Cardiac septum (tissue), 1 donor: ENCODE data around the gene TICRR. TPM values are rescaled to one million over a fixed set of nuclear protein-coding genes. Genes with fewer than 3 reads are reported as not detected.

Experiments used
- DNase-seq: peaks from one replicate; pipeline ENCODE4 v3.0.0-alpha.2; 2020; ENCODE audit warnings: low spot score
- intact Hi-C: fragments of 100-400 bp; cut with DNase I; formaldehyde crosslinking; loops from one replicate; pipeline ENCODE4 v1.14.0; 2022
- total RNA-seq: library from RNA; stranded (reverse); fragmentation: NEBNext Ultra II Directional; extraction: Animal tissue kit (Norgen Biotek cat#: 25700); gene quantifications from one replicate; pipeline ENCODE4 v1.2.1, GENCODE V29; 2021
- donor health status: DM: no; HTN: no; CAD: no.

Gene TICRR
- total RNA-seq, 1 donor from 2014 or later = 0.03 TPM

- DNase-seq = peak; percentile 66
- intact Hi-C loops = no loop called here
Observed at GRCh38 chr15:89666858-89667705, 91.8 kb downstream of the TICRR start.

GRCh38 chr15:89667706-89667960 lies 92.4 kb downstream of the TICRR start:
- no peak for DNase-seq
- intact Hi-C loops = no loop called here

DNA sequence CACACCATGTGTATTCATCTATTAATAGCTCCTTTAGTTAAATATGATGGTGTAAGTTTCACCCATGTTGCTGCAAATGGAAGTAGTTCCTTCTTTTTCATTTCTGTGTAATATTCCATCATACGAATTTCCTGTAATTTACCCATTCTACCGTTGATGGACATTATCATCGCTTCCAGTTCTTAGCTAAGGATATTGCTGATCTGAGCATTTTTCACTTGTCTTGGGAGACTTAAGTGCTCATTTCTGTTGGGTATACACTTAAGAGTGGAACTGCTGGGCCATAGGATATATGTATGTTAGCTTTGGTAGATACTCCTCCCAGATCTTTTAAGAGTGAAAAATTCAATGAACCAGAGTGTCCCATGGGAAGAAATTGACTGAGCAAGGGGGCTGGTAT lies 92.9 kb downstream of the TICRR start:
- no peak for DNase-seq
- intact Hi-C loops = no loop called here

DNA sequence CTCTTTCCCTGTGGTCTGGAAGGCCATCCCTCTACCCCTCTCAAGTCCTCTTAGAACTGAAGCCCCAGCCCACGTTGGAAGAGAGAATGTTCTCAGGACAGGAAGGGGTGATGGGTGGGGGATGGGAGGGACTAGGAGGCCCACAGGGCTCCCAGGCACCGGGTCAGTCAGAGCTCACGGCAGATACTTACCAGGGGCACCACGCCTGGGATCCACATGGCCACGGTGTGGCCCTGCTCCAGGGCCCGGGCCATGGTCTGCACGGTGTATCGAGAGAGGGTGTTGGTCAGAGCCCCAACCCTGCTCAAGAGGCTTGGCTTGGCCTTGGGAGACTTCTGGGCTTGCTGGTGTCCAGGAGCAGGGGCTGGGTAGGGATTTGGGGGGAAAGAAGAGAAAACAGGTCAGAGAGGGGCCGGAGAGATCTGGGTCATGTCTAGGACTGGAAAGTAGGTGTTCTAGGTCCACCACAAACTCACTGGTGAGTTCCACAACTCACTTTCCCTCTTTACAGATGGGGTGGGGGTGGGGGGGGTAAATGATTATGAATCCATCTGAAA lies 94.1 kb downstream of the TICRR start:
- intact Hi-C loops = no loop called here
- peak; percentile 15 for DNase-seq

DNA sequence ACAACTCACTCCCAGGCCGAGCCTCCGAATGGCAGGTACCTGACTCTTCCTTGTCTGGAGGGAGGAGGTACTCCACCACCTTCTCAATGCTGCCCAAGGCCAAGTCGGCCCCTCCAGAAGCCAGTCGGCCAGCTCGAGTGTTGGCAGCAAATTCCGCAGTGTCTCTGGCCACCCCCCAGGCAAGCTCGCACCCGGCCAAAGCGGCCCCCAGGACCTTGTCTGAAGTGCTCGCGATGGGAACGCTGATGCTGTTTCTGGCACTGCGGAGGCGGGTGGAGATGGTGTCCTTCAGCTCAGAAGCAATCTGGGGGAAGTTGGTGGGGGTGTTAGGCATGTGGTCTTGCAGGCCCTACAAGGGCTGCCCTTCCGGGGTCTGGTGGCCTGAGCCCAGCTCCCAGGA lies 94.7 kb downstream of the TICRR start:
- intact Hi-C loops = no loop called here
- DNase-seq = peak; percentile 56

DNA sequence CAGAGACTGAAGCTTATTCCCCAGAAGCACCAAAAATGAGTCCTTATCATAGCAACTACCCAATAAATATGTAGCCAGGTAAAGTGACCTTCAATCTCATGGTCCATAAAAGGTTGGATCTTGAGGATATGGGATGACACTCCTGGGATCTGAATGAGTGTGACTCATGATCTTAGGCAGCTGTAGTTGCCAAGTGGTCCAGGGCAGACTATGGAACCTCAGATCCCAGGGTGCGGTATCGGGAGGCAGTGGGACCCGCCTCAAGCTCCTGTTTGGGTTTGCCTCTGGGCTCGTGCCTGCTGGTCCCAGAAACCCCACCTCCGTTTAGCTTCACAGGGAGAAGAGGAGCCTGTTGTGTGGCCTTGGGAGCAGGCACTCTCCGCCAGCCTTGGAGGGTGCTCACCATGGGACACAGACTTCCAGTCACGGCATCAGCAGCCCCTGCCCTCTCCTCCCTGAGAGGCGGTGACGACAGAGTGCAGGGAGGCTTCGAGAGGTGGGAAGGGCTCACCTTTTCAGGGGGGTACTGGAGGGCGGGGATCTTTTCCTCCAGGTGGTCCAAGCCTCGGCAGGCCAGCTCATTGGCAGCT lies 95.8 kb downstream of the TICRR start:
- DNase-seq = peak; percentile 62
- intact Hi-C loops = no loop called here

GRCh38 chr15:89671687-89672086 lies 96.4 kb downstream of the TICRR start:
- peak; percentile 61 for DNase-seq
- intact Hi-C loops = no loop called here

- peak; percentile 73 for DNase-seq
- intact Hi-C loops = no loop called here
Observed at GRCh38 chr15:89672221-89673164, 97.2 kb downstream of the TICRR start.

DNA sequence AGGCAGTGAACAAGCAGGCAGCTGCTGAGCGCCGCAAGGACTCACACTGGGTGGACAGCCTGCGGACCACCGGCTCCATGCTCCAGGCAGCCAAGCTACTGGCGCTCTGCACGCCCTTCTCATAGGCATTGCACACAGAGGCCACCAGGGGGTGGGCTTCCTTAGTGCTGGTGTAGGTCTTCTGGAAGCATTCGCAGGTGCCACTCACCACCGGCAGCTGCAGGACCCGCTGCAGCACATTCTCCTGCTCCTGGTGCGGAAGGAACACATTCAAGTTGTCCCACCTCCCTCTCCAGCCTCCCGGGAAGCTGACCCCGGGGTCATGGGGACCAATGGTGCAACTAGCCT lies 97.9 kb downstream of the TICRR start:
- peak; percentile 71 for DNase-seq
- intact Hi-C loops = no loop called here

DNA sequence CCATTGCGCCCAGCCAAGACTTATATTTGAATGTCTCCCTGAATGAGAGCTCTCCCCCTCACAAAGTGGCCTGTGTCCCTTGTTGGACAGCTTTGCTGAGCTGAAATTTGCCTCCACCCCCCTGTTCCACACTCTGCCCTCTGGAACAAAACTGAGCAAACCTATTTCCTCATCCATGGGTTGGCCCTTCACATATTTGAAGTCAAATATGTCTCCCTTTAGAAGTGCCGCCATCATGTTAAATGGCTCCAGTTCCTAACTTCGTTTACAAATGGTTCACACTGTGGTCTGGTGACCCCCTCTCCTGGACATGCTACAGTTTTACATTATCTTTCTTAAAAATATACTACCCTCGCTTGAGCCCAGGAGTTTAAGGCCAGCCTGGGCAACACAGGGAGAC lies 99.3 kb downstream of the TICRR start:
- DNase-seq = peak; percentile 22
- intact Hi-C loops = no loop called here

DNA sequence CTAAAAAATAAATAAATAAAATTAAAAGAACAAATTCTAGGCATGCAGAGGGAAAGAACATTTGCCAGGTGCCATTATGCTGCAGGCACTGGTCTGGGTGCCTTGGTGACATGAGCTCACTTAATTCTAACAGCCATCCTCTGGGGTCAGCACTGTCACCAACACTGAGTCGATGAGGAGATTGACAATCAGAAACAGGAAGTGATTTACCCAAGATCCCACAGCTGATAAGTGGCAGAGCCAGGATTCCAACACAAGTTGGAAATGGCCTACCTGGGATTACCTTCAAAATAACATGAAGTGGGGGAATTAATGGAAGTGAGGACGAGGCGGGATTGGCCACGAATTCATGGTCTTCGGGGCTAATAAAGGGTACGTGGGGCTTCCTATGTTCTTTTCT lies 100.3 kb downstream of the TICRR start:
- intact Hi-C loops = no loop called here
- DNase-seq = no peak

DNA sequence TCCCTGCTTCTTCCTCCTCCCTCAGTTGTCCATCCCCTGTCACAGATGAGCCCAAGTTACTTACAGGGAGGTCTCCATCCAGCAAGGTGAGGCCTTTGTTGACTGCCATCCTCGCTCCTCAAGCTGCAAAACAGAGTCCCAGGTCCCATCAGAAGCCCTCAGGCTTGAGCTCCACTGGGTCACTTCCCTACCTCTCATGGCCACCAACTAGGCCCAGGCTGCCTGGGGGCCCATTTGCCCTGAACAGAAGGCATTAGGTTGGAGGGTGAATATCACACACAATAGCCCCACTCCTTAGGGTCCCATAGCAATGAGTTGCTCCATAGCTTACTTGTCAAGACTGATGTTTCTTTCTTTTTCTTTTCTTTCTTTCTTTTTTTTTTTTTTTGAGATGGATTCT lies 102.1 kb downstream of the TICRR start:
- peak; percentile 64 for DNase-seq
- intact Hi-C loops = no loop called here

Other genes with a start within 250 kb of the TICRR start
- gene POLG, start 240.6 kb upstream of the TICRR start, total RNA-seq = 49.4 TPM
- 2.0 TPM for gene RHCG, start 78.9 kb upstream of the TICRR start, total RNA-seq
- gene KIF7, start 80.0 kb downstream of the TICRR start, total RNA-seq = 5.8 TPM
- 3.9 TPM for gene PLIN1, start 103.9 kb downstream of the TICRR start, total RNA-seq
- 5.0 TPM for gene PEX11A, start 115.3 kb downstream of the TICRR start, total RNA-seq
- not detected for gene WDR93, start 115.3 kb downstream of the TICRR start, total RNA-seq
- gene MESP1, start 175.8 kb downstream of the TICRR start, total RNA-seq = 0.86 TPM
- 0.19 TPM for gene MESP2, start 200.9 kb downstream of the TICRR start, total RNA-seq
- gene ANPEP, start 239.4 kb downstream of the TICRR start, total RNA-seq = 4.3 TPM